Measurements from ENCODE around the gene SEPTIN6. TPM values are rescaled to one million over a fixed set of nuclear protein-coding genes. Genes with fewer than 3 reads are reported as not detected.
"Not testable (repeated sequence)": the region's sequence is repeated elsewhere in the genome, so short reads cannot be mapped to it uniquely, and the experiment has no call there.

SEPTIN6 gene
- total and polyA plus RNA-seq, 2 donors from 2014 or later = 32.4 to 40.1 TPM

- no peaks in the 10 kb centered on the region for H3K27me3 ChIP-seq (ENCODE audit: control insufficient read depth, insufficient read depth, low read length)
- no peak overlapping the region for H3K4me3 ChIP-seq (ENCODE audit: low read length in 3 of 3)
- H3K9me3 ChIP-seq (ENCODE audit: control insufficient read depth in 2 of 3, insufficient read depth in 1 of 3, low read length in 3 of 3) = no peaks in the 10 kb centered on the region
- no peaks in the 10 kb centered on the region for H3K4me1 ChIP-seq (ENCODE audit: control insufficient read depth in 2 of 3, insufficient read depth in 2 of 3, low read depth in 1 of 3, low read length in 3 of 3)
- TF ChIP-seq, protein P1, sequence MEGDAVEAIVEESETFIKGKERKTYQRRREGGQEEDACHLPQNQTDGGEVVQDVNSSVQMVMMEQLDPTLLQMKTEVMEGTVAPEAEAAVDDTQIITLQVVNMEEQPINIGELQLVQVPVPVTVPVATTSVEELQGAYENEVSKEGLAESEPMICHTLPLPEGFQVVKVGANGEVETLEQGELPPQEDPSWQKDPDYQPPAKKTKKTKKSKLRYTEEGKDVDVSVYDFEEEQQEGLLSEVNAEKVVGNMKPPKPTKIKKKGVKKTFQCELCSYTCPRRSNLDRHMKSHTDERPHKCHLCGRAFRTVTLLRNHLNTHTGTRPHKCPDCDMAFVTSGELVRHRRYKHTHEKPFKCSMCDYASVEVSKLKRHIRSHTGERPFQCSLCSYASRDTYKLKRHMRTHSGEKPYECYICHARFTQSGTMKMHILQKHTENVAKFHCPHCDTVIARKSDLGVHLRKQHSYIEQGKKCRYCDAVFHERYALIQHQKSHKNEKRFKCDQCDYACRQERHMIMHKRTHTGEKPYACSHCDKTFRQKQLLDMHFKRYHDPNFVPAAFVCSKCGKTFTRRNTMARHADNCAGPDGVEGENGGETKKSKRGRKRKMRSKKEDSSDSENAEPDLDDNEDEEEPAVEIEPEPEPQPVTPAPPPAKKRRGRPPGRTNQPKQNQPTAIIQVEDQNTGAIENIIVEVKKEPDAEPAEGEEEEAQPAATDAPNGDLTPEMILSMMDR (IDR thresholded peaks at IDR 0.05; ENCODE audit: borderline replicate concordance, extremely low read depth, insufficient read depth) = no peak
- DNase-seq (peak in 3 of 5 donors; percentile 32 to 62 (median 38)), FAIRE-seq (no peak)
- no peaks in the 10 kb centered on the region for H3K36me3 ChIP-seq (ENCODE audit: control insufficient read depth in 2 of 3, insufficient read depth in 3 of 3, low read length in 3 of 3)
- peak overlapping the region in 1 of 2 donors; percentile 17 for H3K27ac ChIP-seq (ENCODE audit: low read depth in 2 of 2, low read length in 2 of 2)
- no peak overlapping the region for H3K9ac ChIP-seq (ENCODE audit: low read length in 3 of 3)
- intact Hi-C loops (cut with DNase I) = no loop called here
Observed at GRCh38 chrX:119669424-119670037, 23.4 kb downstream of the SEPTIN6 start.

GRCh38 chrX:119667111-119667878, 25.7 kb downstream of the SEPTIN6 start:
- FAIRE-seq (no peak), DNase-seq (peak; percentile 69 to 81 (median 75))
- intact Hi-C loops (cut with DNase I) = no loop called here
- no peaks in the 10 kb centered on the region for H3K4me1 ChIP-seq (ENCODE audit: control insufficient read depth in 2 of 3, insufficient read depth in 2 of 3, low read depth in 1 of 3, low read length in 3 of 3)
- H3K27me3 ChIP-seq (ENCODE audit: control insufficient read depth, insufficient read depth, low read length) = no peaks in the 10 kb centered on the region
- no peaks in the 10 kb centered on the region for H3K36me3 ChIP-seq (ENCODE audit: control insufficient read depth in 2 of 3, insufficient read depth in 3 of 3, low read length in 3 of 3)
- H3K9me3 ChIP-seq (ENCODE audit: control insufficient read depth in 2 of 3, insufficient read depth in 1 of 3, low read length in 3 of 3) = no peaks in the 10 kb centered on the region
- TF ChIP-seq, protein P1 (IDR thresholded peaks at IDR 0.05; ENCODE audit: borderline replicate concordance, extremely low read depth, insufficient read depth) = no peak
- no peak overlapping the region for H3K4me3 ChIP-seq (ENCODE audit: low read length in 3 of 3)
- H3K9ac ChIP-seq (ENCODE audit: low read length in 3 of 3) = no peak overlapping the region
- no peak overlapping the region for H3K27ac ChIP-seq (ENCODE audit: low read depth in 2 of 2, low read length in 2 of 2)

- H3K27ac ChIP-seq (ENCODE audit: low read depth in 2 of 2, low read length in 2 of 2); FAIRE-seq; H3K4me1 ChIP-seq (ENCODE audit: control insufficient read depth in 2 of 3, insufficient read depth in 2 of 3, low read depth in 1 of 3, low read length in 3 of 3); H3K9ac ChIP-seq (ENCODE audit: low read length in 3 of 3); intact Hi-C loops (cut with DNase I); H3K9me3 ChIP-seq (ENCODE audit: control insufficient read depth in 2 of 3, insufficient read depth in 1 of 3, low read length in 3 of 3); H3K36me3 ChIP-seq (ENCODE audit: control insufficient read depth in 2 of 3, insufficient read depth in 3 of 3, low read length in 3 of 3); H3K27me3 ChIP-seq (ENCODE audit: control insufficient read depth, insufficient read depth, low read length); H3K4me3 ChIP-seq (ENCODE audit: low read length in 3 of 3): not testable (repeated sequence)
- DNase-seq = peak in 1 of 5 donors; percentile 12
Observed at GRCh38 chrX:119664877-119665276, 28.1 kb downstream of the SEPTIN6 start.

DNA sequence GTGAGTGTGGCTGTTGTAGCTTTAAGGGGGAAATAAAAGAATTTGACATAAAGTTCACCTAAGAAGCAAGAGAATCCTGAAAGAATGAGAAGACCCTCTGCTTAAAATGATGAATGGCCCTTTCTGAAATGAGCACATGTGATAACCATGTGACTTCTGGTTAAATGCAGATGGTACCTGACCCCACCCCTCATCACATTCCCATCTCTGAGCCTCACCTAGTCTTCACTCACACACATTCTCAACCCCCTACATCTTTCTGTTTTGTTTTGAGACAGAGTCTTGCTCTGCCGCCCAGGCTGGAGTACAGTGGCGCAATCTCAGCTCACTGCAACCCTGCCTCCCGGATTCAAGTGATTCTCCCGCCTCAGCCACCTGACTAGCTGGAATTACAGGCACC, 31.5 kb downstream of the SEPTIN6 start:
- Histone ChIP-seq H3K4me3 (ENCODE audit: low read length in 3 of 3) (no peak overlapping the region), H3K4me1 (ENCODE audit: control insufficient read depth in 2 of 3, insufficient read depth in 2 of 3, low read depth in 1 of 3, low read length in 3 of 3) (no peaks in the 10 kb centered on the region), H3K9me3 (ENCODE audit: control insufficient read depth in 2 of 3, insufficient read depth in 1 of 3, low read length in 3 of 3) (no peaks in the 10 kb centered on the region), H3K36me3 (ENCODE audit: control insufficient read depth in 2 of 3, insufficient read depth in 3 of 3, low read length in 3 of 3) (no peaks in the 10 kb centered on the region), H3K27me3 (ENCODE audit: control insufficient read depth, insufficient read depth, low read length) (no peaks in the 10 kb centered on the region), H3K27ac (ENCODE audit: low read depth in 2 of 2, low read length in 2 of 2) (no peak overlapping the region), H3K9ac (ENCODE audit: low read length in 3 of 3) (no peak overlapping the region)
- FAIRE-seq = no peak
- intact Hi-C loops (cut with DNase I) = no loop called here
- no peak for DNase-seq
- TF ChIP-seq, protein P1 (IDR thresholded peaks at IDR 0.05; ENCODE audit: borderline replicate concordance, extremely low read depth, insufficient read depth) = no peak
